BLaER1 (cell line): Measurements from ENCODE around the gene MAN1A2.

ENCODE experiments used
- H3K27ac ChIP-seq: shearing (Covaris generic); formaldehyde crosslinking; 2 replicates; pipeline ENCODE4 v1.8.1; 2022
- H3K27me3 ChIP-seq: shearing (Covaris generic); formaldehyde crosslinking; 2 replicates; pipeline ENCODE4 v1.8.1; 2022
- H3K36me3 ChIP-seq: shearing (Covaris generic); formaldehyde crosslinking; 2 replicates; pipeline ENCODE4 v1.8.1; 2022
- H3K4me1 ChIP-seq: shearing (Covaris generic); formaldehyde crosslinking; 2 replicates; pipeline ENCODE4 v1.8.1; 2022
- H3K4me2 ChIP-seq: shearing (Covaris generic); formaldehyde crosslinking; 2 replicates; pipeline ENCODE4 v1.8.1; 2022
- H3K4me3 ChIP-seq: shearing (Covaris generic); formaldehyde crosslinking; 2 replicates; pipeline ENCODE4 v1.8.1; 2022
- H3K9ac ChIP-seq: shearing (Covaris generic); formaldehyde crosslinking; 2 replicates; pipeline ENCODE4 v1.8.1; 2022
- H3K9me3 ChIP-seq: shearing (Covaris generic); formaldehyde crosslinking; 2 replicates; pipeline ENCODE4 v1.8.1; 2022
- H4K20me1 ChIP-seq: shearing (Covaris generic); formaldehyde crosslinking; 2 replicates; pipeline ENCODE4 v1.8.1; 2022
- Cebpa-rat ChIP-seq: shearing (Covaris generic); IDR thresholded peaks from 2 replicates; pipeline ENCODE4 v1.8.1; 2022

MAN1A2 gene

GRCh38 chr1:117370509-117370908 is 3.3 kb downstream of the MAN1A2 start:
- Histone ChIP-seq H3K27me3 (no peaks in the 10 kb centered on the region), H3K4me1 (peaks cover 40% of the 10 kb centered on the region), H3K36me3 (no peaks in the 10 kb centered on the region), H3K27ac (no peak overlapping the region), H3K9me3 (peaks cover 5% of the 10 kb centered on the region), H4K20me1 (peaks cover 70% of the 10 kb centered on the region), H3K4me3 (peak overlapping the region; percentile 50; the same call in 1 of the 2 replicates), H3K4me2 (peak overlapping the region; percentile 93), H3K9ac (peak overlapping the region; percentile 43)
- TF ChIP-seq Cebpa-rat, result no peak

- Histone ChIP-seq H3K9ac (no peak overlapping the region), H3K9me3 (peaks cover 16% of the 10 kb centered on the region), H3K27me3 (no peaks in the 10 kb centered on the region), H3K4me1 (peaks cover 34% of the 10 kb centered on the region), H3K27ac (no peak overlapping the region), H4K20me1 (peaks cover 70% of the 10 kb centered on the region), H3K4me3 (no peak overlapping the region), H3K36me3 (peaks cover 8% of the 10 kb centered on the region), H3K4me2 (peak overlapping the region; percentile 93)
- TF ChIP-seq Cebpa-rat, result no peak
Measured at GRCh38 chr1:117371441-117372151, 4.3 kb downstream of the MAN1A2 start.

GRCh38 chr1:117372863-117373412 is 5.7 kb downstream of the MAN1A2 start:
- no peak overlapping the region for H3K4me2 ChIP-seq
- no peak for TF ChIP-seq Cebpa-rat
- H3K27me3 ChIP-seq, result no peaks in the 10 kb centered on the region
- H3K4me3 ChIP-seq, result no peak overlapping the region
- H4K20me1 ChIP-seq, result peaks cover 63% of the 10 kb centered on the region
- H3K9ac ChIP-seq, result no peak overlapping the region
- H3K27ac ChIP-seq, result no peak overlapping the region
- peaks cover 20% of the 10 kb centered on the region for H3K9me3 ChIP-seq
- peaks cover 8% of the 10 kb centered on the region for H3K36me3 ChIP-seq
- H3K4me1 ChIP-seq, result peaks cover 34% of the 10 kb centered on the region

GRCh38 chr1:117373932-117374331 is 6.7 kb downstream of the MAN1A2 start:
- no peaks in the 10 kb centered on the region for H3K27me3 ChIP-seq
- no peak overlapping the region for H3K9ac ChIP-seq
- H3K4me3 ChIP-seq, result no peak overlapping the region
- H3K36me3 ChIP-seq, result peaks cover 8% of the 10 kb centered on the region
- H3K9me3 ChIP-seq, result peaks cover 20% of the 10 kb centered on the region
- no peak overlapping the region for H3K27ac ChIP-seq
- no peak for TF ChIP-seq Cebpa-rat
- H4K20me1 ChIP-seq, result peaks cover 53% of the 10 kb centered on the region
- no peak overlapping the region for H3K4me2 ChIP-seq
- peaks cover 34% of the 10 kb centered on the region for H3K4me1 ChIP-seq

- no peaks in the 10 kb centered on the region for H3K27me3 ChIP-seq
- H3K4me3 ChIP-seq, result no peak overlapping the region
- TF ChIP-seq Cebpa-rat, result no peak
- peaks cover 31% of the 10 kb centered on the region for H3K9me3 ChIP-seq
- no peak overlapping the region for H3K4me2 ChIP-seq
- no peak overlapping the region for H3K9ac ChIP-seq
- peaks cover 20% of the 10 kb centered on the region for H3K4me1 ChIP-seq
- H3K36me3 ChIP-seq, result peaks cover 8% of the 10 kb centered on the region
- H3K27ac ChIP-seq, result no peak overlapping the region
- H4K20me1 ChIP-seq, result peaks cover 46% of the 10 kb centered on the region
Measured at GRCh38 chr1:117375327-117375726, 8.1 kb downstream of the MAN1A2 start.

- Histone ChIP-seq H3K4me3 (no peak overlapping the region), H3K27me3 (no peaks in the 10 kb centered on the region), H3K4me2 (no peak overlapping the region), H3K27ac (no peak overlapping the region), H4K20me1 (peaks cover 46% of the 10 kb centered on the region), H3K9ac (no peak overlapping the region), H3K4me1 (peaks cover 7% of the 10 kb centered on the region; the same call in 1 of the 2 replicates), H3K36me3 (no peaks in the 10 kb centered on the region), H3K9me3 (peaks cover 27% of the 10 kb centered on the region)
- TF ChIP-seq Cebpa-rat, result no peak
Measured at GRCh38 chr1:117387060-117387633, 19.9 kb downstream of the MAN1A2 start.

GRCh38 chr1:117388328-117388727 is 21.1 kb downstream of the MAN1A2 start:
- no peak for TF ChIP-seq Cebpa-rat
- Histone ChIP-seq H3K4me3 (no peak overlapping the region), H3K27ac (no peak overlapping the region), H3K9ac (no peak overlapping the region), H3K9me3 (peaks cover 20% of the 10 kb centered on the region), H3K4me2 (0 out of 2 replicates have a peak overlapping the region, but pooled peaks have one; percentile 0), H3K4me1 (peaks cover 7% of the 10 kb centered on the region; the same call in 1 of the 2 replicates), H4K20me1 (peaks cover 46% of the 10 kb centered on the region), H3K27me3 (no peaks in the 10 kb centered on the region), H3K36me3 (no peaks in the 10 kb centered on the region)

- Histone ChIP-seq H3K9ac (no peak overlapping the region), H3K27ac (no peak overlapping the region), H3K4me1 (peaks cover 7% of the 10 kb centered on the region; the same call in 1 of the 2 replicates), H3K4me2 (no peak overlapping the region), H3K27me3 (no peaks in the 10 kb centered on the region), H3K9me3 (peaks cover 16% of the 10 kb centered on the region), H4K20me1 (peaks cover 52% of the 10 kb centered on the region), H3K36me3 (no peaks in the 10 kb centered on the region), H3K4me3 (no peak overlapping the region)
- TF ChIP-seq Cebpa-rat, result no peak
Measured at GRCh38 chr1:117389284-117389683, 22.0 kb downstream of the MAN1A2 start.

GRCh38 chr1:117389779-117390178 is 22.5 kb downstream of the MAN1A2 start:
- Histone ChIP-seq H3K27ac (no peak overlapping the region), H3K4me2 (no peak overlapping the region), H3K9me3 (peaks cover 13% of the 10 kb centered on the region), H3K4me1 (peaks cover 7% of the 10 kb centered on the region; the same call in 1 of the 2 replicates), H4K20me1 (peaks cover 52% of the 10 kb centered on the region), H3K27me3 (no peaks in the 10 kb centered on the region), H3K4me3 (no peak overlapping the region), H3K9ac (no peak overlapping the region), H3K36me3 (no peaks in the 10 kb centered on the region)
- no peak for TF ChIP-seq Cebpa-rat

GRCh38 chr1:117392771-117393170 is 25.5 kb downstream of the MAN1A2 start:
- Histone ChIP-seq H3K9me3 (peaks cover 14% of the 10 kb centered on the region), H3K27ac (no peak overlapping the region), H3K4me2 (no peak overlapping the region), H3K4me1 (peaks cover 7% of the 10 kb centered on the region; the same call in 1 of the 2 replicates), H3K27me3 (no peaks in the 10 kb centered on the region), H4K20me1 (peaks cover 30% of the 10 kb centered on the region), H3K36me3 (no peaks in the 10 kb centered on the region), H3K4me3 (no peak overlapping the region), H3K9ac (no peak overlapping the region)
- TF ChIP-seq Cebpa-rat, result no peak
